WTC11 (cell line): ENCODE measurements around the gene CHRNB1. TPM values are rescaled to one million over a fixed set of nuclear protein-coding genes. Genes with fewer than 3 reads are reported as not detected.

Experiments
- ATAC-seq: fragments of 200-7000 bp; cut with Tn5 transposase; 2 replicates; pipeline ENCODE4 v1.10.0; 2021; ENCODE audit warnings: mild to moderate bottlenecking, moderate library complexity
- CTCF ChIA-PET: fragments of 300-600 bp; sonication (Branson Sonifier 250); formaldehyde crosslinking; loops from one replicate; lab custom pipeline; 2021; ENCODE audit warnings: antibody characterized with exemption; lab: Charles Lee
- POLR2A ChIA-PET: fragments of 350-600 bp; sonication (Branson Sonifier 250); formaldehyde crosslinking; loops from one replicate; lab custom pipeline; 2021; ENCODE audit warnings: antibody characterized with exemption; lab: Charles Lee
- DNase-seq: peaks from one replicate; pipeline ENCODE4 v3.0.0; 2021; ENCODE audit warnings: low spot score
- H3K27ac Mint-ChIP-seq: 2 replicates; pipeline ENCODE4 v1.8.0; 2021; ENCODE audit warnings: mixed read lengths
- H3K27me3 Mint-ChIP-seq: 2 replicates; pipeline ENCODE4 v1.8.0; 2021; ENCODE audit warnings: low read depth, mild to moderate bottlenecking, moderate library complexity, mixed read lengths
- H3K36me3 Mint-ChIP-seq: 2 replicates; pipeline ENCODE4 v1.8.0; 2021; ENCODE audit warnings: mixed read lengths
- H3K4me1 Mint-ChIP-seq: 2 replicates; pipeline ENCODE4 v1.8.0; 2022; ENCODE audit warnings: mixed read lengths
- H3K4me3 Mint-ChIP-seq: 2 replicates; pipeline ENCODE4 v1.8.0; 2021; ENCODE audit warnings: mild to moderate bottlenecking, moderate library complexity, mixed read lengths
- H3K9me3 Mint-ChIP-seq: 2 replicates; pipeline ENCODE4 v1.8.0; 2021; ENCODE audit warnings: mixed read lengths
- ATF1 ChIP-seq: sonication (generic); formaldehyde crosslinking; IDR thresholded peaks from 2 replicates; pipeline ENCODE4 v1.8.1; 2023; ENCODE audit warnings: mild to moderate bottlenecking, moderate library complexity, missing genetic modification reagents
- CBFB ChIP-seq: sonication (generic); formaldehyde crosslinking; IDR thresholded peaks from 2 replicates; pipeline ENCODE4 v1.8.1; 2022; ENCODE audit warnings: mild to moderate bottlenecking, low read depth, missing genetic modification reagents
- CREM ChIP-seq: sonication (generic); formaldehyde crosslinking; IDR thresholded peaks from 2 replicates; pipeline ENCODE4 v1.8.1; 2022; ENCODE audit warnings: mild to moderate bottlenecking, missing genetic modification reagents, moderate library complexity
- E2F1 ChIP-seq: sonication (generic); formaldehyde crosslinking; IDR thresholded peaks from 2 replicates; pipeline ENCODE4 v1.8.0; 2022; ENCODE audit warnings: mild to moderate bottlenecking, missing genetic modification reagents
- E2F5 ChIP-seq: sonication (generic); formaldehyde crosslinking; IDR thresholded peaks from 2 replicates; pipeline ENCODE4 v1.8.1; 2022; ENCODE audit warnings: mild to moderate bottlenecking, moderate library complexity, missing genetic modification reagents
- ELF4 ChIP-seq: sonication (generic); formaldehyde crosslinking; IDR thresholded peaks from 2 replicates; pipeline ENCODE4 v1.8.1; 2022; ENCODE audit warnings: low read depth, mild to moderate bottlenecking, moderate library complexity, missing genetic modification reagents
- ERG ChIP-seq: fragments of 250-450 bp; sonication (Bioruptor Pico); IDR thresholded peaks from 2 replicates; pipeline ENCODE4 v1.8.0; 2021; ENCODE audit warnings: mild to moderate bottlenecking
- FOXJ3 ChIP-seq: sonication (generic); formaldehyde crosslinking; IDR thresholded peaks from 2 replicates; pipeline ENCODE4 v1.9.0; 2021; ENCODE audit warnings: missing genetic modification reagents, mild to moderate bottlenecking, borderline replicate concordance
- FOXP1 ChIP-seq: sonication (generic); formaldehyde crosslinking; IDR thresholded peaks from 2 replicates; pipeline ENCODE4 v1.8.0; 2022; ENCODE audit warnings: missing genetic modification reagents, mild to moderate bottlenecking, moderate library complexity, borderline replicate concordance
- GTF2I ChIP-seq: fragments of 250-450 bp; sonication (Bioruptor Pico); conservative IDR thresholded peaks from 2 replicates; pipeline ENCODE4 v1.4.0; 2021; ENCODE audit warnings: mild to moderate bottlenecking
- HMGA2 ChIP-seq: fragments of 250-450 bp; sonication (Bioruptor Pico); IDR thresholded peaks from 2 replicates; pipeline ENCODE4 v1.4.0; 2021; ENCODE audit warnings: mild to moderate bottlenecking, moderate library complexity
- IRF2 ChIP-seq: sonication (generic); formaldehyde crosslinking; IDR thresholded peaks from 2 replicates; pipeline ENCODE4 v1.8.0; 2022; ENCODE audit warnings: low read depth, missing genetic modification reagents, borderline replicate concordance
- MYBL2 ChIP-seq: sonication (generic); formaldehyde crosslinking; IDR thresholded peaks from 2 replicates; pipeline ENCODE4 v1.8.1; 2023; ENCODE audit warnings: mild to moderate bottlenecking, moderate library complexity, missing genetic modification reagents
- NFYB ChIP-seq: sonication (generic); formaldehyde crosslinking; conservative IDR thresholded peaks from 2 replicates; pipeline ENCODE4 v1.8.0; 2022; ENCODE audit warnings: low read depth, missing genetic modification reagents
- NR1H2 ChIP-seq: sonication (generic); formaldehyde crosslinking; IDR thresholded peaks from 2 replicates; pipeline ENCODE4 v1.9.0; 2021; ENCODE audit warnings: mild to moderate bottlenecking, moderate library complexity, missing genetic modification reagents
- NR3C1 ChIP-seq: sonication (generic); formaldehyde crosslinking; conservative IDR thresholded peaks from 2 replicates; pipeline ENCODE4 v1.8.1; 2023; ENCODE audit warnings: low read depth, mild to moderate bottlenecking, missing genetic modification reagents
- SMAD3 ChIP-seq: sonication (generic); formaldehyde crosslinking; IDR thresholded peaks from 2 replicates; pipeline ENCODE4 v1.8.0; 2022; ENCODE audit warnings: missing genetic modification reagents, mild to moderate bottlenecking, borderline replicate concordance
- SOX15 ChIP-seq: fragments of 250-450 bp; sonication (Bioruptor Pico); IDR thresholded peaks from 2 replicates; pipeline ENCODE4 v1.9.0; 2021; ENCODE audit warnings: mild to moderate bottlenecking
- TEAD4 ChIP-seq: sonication (generic); formaldehyde crosslinking; IDR thresholded peaks from 2 replicates; pipeline ENCODE4 v1.8.0; 2022; ENCODE audit warnings: mild to moderate bottlenecking, missing genetic modification reagents
- USF1 ChIP-seq: sonication (generic); formaldehyde crosslinking; IDR thresholded peaks from 2 replicates; pipeline ENCODE4 v1.8.0; 2022; ENCODE audit warnings: mild to moderate bottlenecking, missing genetic modification reagents
- ZNF138 ChIP-seq: sonication (generic); formaldehyde crosslinking; conservative IDR thresholded peaks from 2 replicates; pipeline ENCODE4 v1.8.1; 2022; ENCODE audit warnings: mild to moderate bottlenecking, moderate library complexity, missing genetic modification reagents
- ZNF219 ChIP-seq: sonication (generic); formaldehyde crosslinking; IDR thresholded peaks from 2 replicates; pipeline ENCODE4 v1.8.0; 2023; ENCODE audit warnings: missing genetic modification reagents, mild to moderate bottlenecking, borderline replicate concordance
- ZNF232 ChIP-seq: sonication (generic); formaldehyde crosslinking; IDR thresholded peaks from 2 replicates; pipeline ENCODE4 v1.8.0; 2022; ENCODE audit warnings: mild to moderate bottlenecking, missing genetic modification reagents
- ZNF263 ChIP-seq: sonication (generic); formaldehyde crosslinking; IDR thresholded peaks from 2 replicates; pipeline ENCODE4 v1.8.1; 2022; ENCODE audit warnings: low read depth, mild to moderate bottlenecking, moderate library complexity, missing genetic modification reagents
- ZNF396 ChIP-seq: fragments of 250-450 bp; sonication (Bioruptor Pico); IDR thresholded peaks from 2 replicates; pipeline ENCODE4 v1.8.0; 2021; ENCODE audit warnings: mild to moderate bottlenecking, moderate library complexity, borderline replicate concordance
- ZNF416 ChIP-seq: fragments of 250-450 bp; sonication (Bioruptor Pico); IDR thresholded peaks from 2 replicates; pipeline ENCODE4 v1.9.0; 2021; ENCODE audit warnings: mild to moderate bottlenecking, inconsistent platforms
- total RNA-seq: library from RNA; stranded (reverse); gene quantifications from 3 replicates; pipeline ENCODE4 v1.2.3, GENCODE V29; 2021
- TF ChIP-seq, protein P1 (sequence below): sonication (generic); formaldehyde crosslinking; IDR thresholded peaks from 2 replicates; pipeline ENCODE4 v1.8.0; 2022; ENCODE audit warnings: mild to moderate bottlenecking, missing genetic modification reagents
- TF ChIP-seq, protein P2 (sequence below): sonication (generic); formaldehyde crosslinking; conservative IDR thresholded peaks from 2 replicates; pipeline ENCODE4 v1.8.1; 2022; ENCODE audit warnings: mild to moderate bottlenecking, missing genetic modification reagents
- TF ChIP-seq, protein P3 (sequence below): sonication (generic); formaldehyde crosslinking; IDR thresholded peaks from 2 replicates; pipeline ENCODE4 v1.8.1; 2022; ENCODE audit warnings: mild to moderate bottlenecking, missing genetic modification reagents, moderate library complexity, borderline replicate concordance

The CHRNB1 gene
- total RNA-seq, 1 experiment from 2014 or later: 16.0 TPM

DNA sequence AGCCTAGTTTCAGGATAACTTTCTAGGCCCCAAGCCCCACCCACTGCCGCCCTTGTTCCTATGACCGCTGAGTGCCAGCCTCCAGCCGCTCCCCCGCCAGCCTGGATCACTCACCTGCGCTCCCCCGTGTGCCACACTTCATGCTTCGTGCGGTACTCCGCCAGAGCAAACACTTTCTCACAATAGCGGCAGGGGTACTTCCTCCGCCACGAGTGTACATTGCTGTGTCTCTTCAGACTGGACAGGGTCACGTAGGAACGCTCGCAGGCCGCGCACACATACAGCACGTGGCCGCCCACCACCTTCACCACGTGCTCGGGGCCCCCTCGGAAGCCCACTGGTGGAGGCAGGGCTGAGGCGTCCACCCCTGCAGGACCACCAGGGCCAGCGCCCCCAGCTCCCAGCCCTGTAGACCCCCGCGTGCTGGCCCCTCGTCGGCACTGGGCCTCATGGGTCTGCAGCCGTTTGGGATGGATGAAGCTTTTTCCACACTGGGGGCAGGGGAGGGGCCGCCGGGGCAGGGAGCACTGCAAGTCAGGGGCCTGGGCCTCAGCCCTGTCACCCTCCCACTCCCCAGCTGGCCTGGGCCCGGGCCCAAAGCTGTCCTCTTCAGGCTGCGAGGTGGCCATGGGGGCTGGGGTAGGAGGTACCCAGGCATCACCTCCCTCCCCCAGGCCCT, 20.9 kb downstream of the CHRNB1 start (continued):
- TF ChIP-seq ZNF232 (CRISPR knock-in tag) (no peak), CREM (CRISPR knock-in tag) (no peak), ATF1 (CRISPR knock-in tag) (no peak), ELF4 (CRISPR knock-in tag) (no peak), IRF2 (CRISPR knock-in tag) (no peak), ZNF138 (no peak), NFYB (CRISPR knock-in tag) (no peak), FOXJ3 (no peak), E2F5 (CRISPR knock-in tag) (no peak), ZNF219 (no peak), MYBL2 (no peak), TEAD4 (CRISPR knock-in tag) (no peak), NR3C1 (no peak)
- TF ChIP-seq, protein P1, sequence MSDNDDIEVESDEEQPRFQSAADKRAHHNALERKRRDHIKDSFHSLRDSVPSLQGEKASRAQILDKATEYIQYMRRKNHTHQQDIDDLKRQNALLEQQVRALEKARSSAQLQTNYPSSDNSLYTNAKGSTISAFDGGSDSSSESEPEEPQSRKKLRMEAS (CRISPR knock-in tag): no peak

GRCh38 chr17:7466318-7466638, 21.4 kb downstream of the CHRNB1 start:
- ATAC-seq: no peak
- Mint-ChIP-seq H3K4me3 (no peak overlapping the region), H3K27ac (no peak overlapping the region), H3K4me1 (peaks cover 9% of the 10 kb centered on the region), H3K36me3 (no peaks in the 10 kb centered on the region), H3K9me3 (no peaks in the 10 kb centered on the region), H3K27me3 (no peaks in the 10 kb centered on the region)
- ChIA-PET POLR2A (no interaction called here), CTCF (no interaction called here)
- DNase-seq: no peak
- TF ChIP-seq ZNF416 (CRISPR knock-in tag) (no peak), ZNF263 (no peak), ZNF232 (CRISPR knock-in tag) (no peak), NR1H2 (CRISPR knock-in tag) (no peak), E2F1 (CRISPR knock-in tag) (no peak), ZNF138 (no peak), SOX15 (CRISPR knock-in tag) (no peak), FOXP1 (no peak)
- TF ChIP-seq, protein P2, sequence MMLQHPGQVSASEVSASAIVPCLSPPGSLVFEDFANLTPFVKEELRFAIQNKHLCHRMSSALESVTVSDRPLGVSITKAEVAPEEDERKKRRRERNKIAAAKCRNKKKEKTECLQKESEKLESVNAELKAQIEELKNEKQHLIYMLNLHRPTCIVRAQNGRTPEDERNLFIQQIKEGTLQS (CRISPR knock-in tag): no peak

GRCh38 chr17:7466639-7467341, 21.9 kb downstream of the CHRNB1 start:
- Mint-ChIP-seq H3K9me3 (no peaks in the 10 kb centered on the region), H3K27me3 (no peaks in the 10 kb centered on the region), H3K27ac (peak overlapping the region; percentile 36; the same call in 1 of the 2 replicates), H3K4me1 (0 out of 2 replicates have a peak, but pooled peaks cover 6% of the 10 kb centered on the region), H3K4me3 (no peak overlapping the region), H3K36me3 (no peaks in the 10 kb centered on the region)
- ATAC-seq (no peak), DNase-seq (no peak)
- ChIA-PET CTCF (interaction anchor here (0.6 kb wide), 1 partner anchor 12 kb away, joined by 3 read pairs; no protein-coding TSS in a partner anchor), POLR2A (no interaction called here)
- TF ChIP-seq ZNF396 (CRISPR knock-in tag): no peak
- TF ChIP-seq, protein P2 (CRISPR knock-in tag): no peak
- no peak for TF ChIP-seq CBFB (CRISPR knock-in tag)
- no peak for TF ChIP-seq ERG (CRISPR knock-in tag)
- TF ChIP-seq USF1: no peak
- no peak for TF ChIP-seq SMAD3 (CRISPR knock-in tag)
- TF ChIP-seq SOX15 (CRISPR knock-in tag): no peak
- no peak for TF ChIP-seq HMGA2 (CRISPR knock-in tag)
- TF ChIP-seq, protein P3, sequence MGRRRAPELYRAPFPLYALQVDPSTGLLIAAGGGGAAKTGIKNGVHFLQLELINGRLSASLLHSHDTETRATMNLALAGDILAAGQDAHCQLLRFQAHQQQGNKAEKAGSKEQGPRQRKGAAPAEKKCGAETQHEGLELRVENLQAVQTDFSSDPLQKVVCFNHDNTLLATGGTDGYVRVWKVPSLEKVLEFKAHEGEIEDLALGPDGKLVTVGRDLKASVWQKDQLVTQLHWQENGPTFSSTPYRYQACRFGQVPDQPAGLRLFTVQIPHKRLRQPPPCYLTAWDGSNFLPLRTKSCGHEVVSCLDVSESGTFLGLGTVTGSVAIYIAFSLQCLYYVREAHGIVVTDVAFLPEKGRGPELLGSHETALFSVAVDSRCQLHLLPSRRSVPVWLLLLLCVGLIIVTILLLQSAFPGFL (CRISPR knock-in tag): no peak
- TF ChIP-seq GTF2I: no peak
